B cell (primary cell): ENCODE measurements around the gene FUT7. TPM values are rescaled to one million over a fixed set of nuclear protein-coding genes. Genes with fewer than 3 reads are reported as not detected.

Experiments used
- ATAC-seq: fragments of 200-7000 bp; cut with Tn5 transposase; one replicate; pipeline ENCODE4 v1.10.0; 2021; ENCODE audit warnings: low read depth, mild to moderate bottlenecking, moderate number of reproducible peaks, moderate library complexity
- CTCF ChIA-PET: fragments of 350-600 bp; sonication (Branson Sonifier 250); formaldehyde crosslinking; loops from one replicate; lab custom pipeline; 2021; ENCODE audit warnings: antibody characterized with exemption, inconsistent platforms; lab: Charles Lee
- POLR2A ChIA-PET: fragments of 350-600 bp; sonication (Branson Sonifier 250); formaldehyde crosslinking; loops from one replicate; lab custom pipeline; 2021; ENCODE audit warnings: antibody characterized with exemption; lab: Charles Lee
- DNase-seq: peaks from one replicate; pipeline ENCODE4 v3.0.0; 2013
- H2AFZ ChIP-seq: 2 replicates; pipeline ENCODE4 v1.6.1; 2012; ENCODE audit warnings: mild to moderate bottlenecking, low read depth, low read length; ENCODE audit not compliant: insufficient read depth, poor library complexity, severe bottlenecking
- H3K27ac ChIP-seq, 2 donors: 1 replicate in 1 of 2; 2 replicates in 1 of 2; pipeline ENCODE4 v1.5.1; 2012 to 2013; ENCODE audit warnings: low read length in 2 of 2, mild to moderate bottlenecking in 2 of 2, moderate library complexity in 1 of 2
- H3K27me3 ChIP-seq, 4 experiments: fragments of 200-600 bp in 1 of 4; sonication (generic) in 1 of 4; replicated peaks in 1 of 4; 1 replicate in 2 of 4; 2 replicates in 2 of 4; pipeline versions ENCODE4 v1.6.1 to v1.7.0; 2013 to 2016; ENCODE audit warnings: low read length in 3 of 4, mild to moderate bottlenecking in 2 of 4, mixed read lengths in 1 of 4, moderate library complexity in 1 of 4; ENCODE audit not compliant: insufficient read depth in 4 of 4, control insufficient read depth in 3 of 4; ENCODE audit errors: control extremely low read depth in 1 of 4
- H3K36me3 ChIP-seq, 2 experiments: replicated peaks in 1 of 2; 1 replicate in 1 of 2; 2 replicates in 1 of 2; pipeline versions ENCODE4 v1.6.1 to v1.7.1; 2013; ENCODE audit warnings: low read length in 1 of 2; ENCODE audit not compliant: insufficient read depth in 2 of 2, control insufficient read depth in 1 of 2; ENCODE audit errors: control extremely low read depth in 1 of 2, extremely low read depth in 1 of 2
- H3K4me1 ChIP-seq, 2 donors: fragments of 200-600 bp in 1 of 2; sonication (generic) in 1 of 2; 1 replicate in 1 of 2; 2 replicates in 1 of 2; pipeline versions ENCODE4 v1.5.1 to v1.6.1; 2013 to 2017; ENCODE audit warnings: low read length in 2 of 2; ENCODE audit not compliant: control insufficient read depth in 2 of 2, insufficient read depth in 2 of 2
- H3K4me2 ChIP-seq: replicated peaks from 2 replicates; pipeline ENCODE3; 2012; ENCODE audit warnings: mild to moderate bottlenecking, low read depth, low read length; ENCODE audit not compliant: poor library complexity, severe bottlenecking
- H3K4me3 ChIP-seq, 5 experiments: fragments of 200-600 bp in 1 of 5; sonication (generic) in 1 of 5; 1 replicate in 3 of 5; 2 replicates in 2 of 5; pipeline versions ENCODE4 v1.5.1 to v1.7.0; 2011 to 2016; ENCODE audit warnings: low read length in 4 of 5, mild to moderate bottlenecking in 4 of 5, low read depth in 2 of 5, control low read depth in 1 of 5, moderate library complexity in 1 of 5; ENCODE audit not compliant: insufficient read depth in 1 of 5; ENCODE audit errors: control extremely low read depth in 1 of 5, extremely low read depth in 1 of 5
- H3K79me2 ChIP-seq: fragments of 200-600 bp; sonication (generic); one replicate; pipeline ENCODE4 v1.6.0; 2016; ENCODE audit warnings: low read length; ENCODE audit not compliant: control insufficient read depth, insufficient read depth
- H3K9ac ChIP-seq: fragments of 200-600 bp; sonication (generic); 2 replicates; pipeline ENCODE4 v1.6.1; 2017; ENCODE audit warnings: mild to moderate bottlenecking, low read length, moderate library complexity
- H3K9me3 ChIP-seq, 3 donors: one replicate each; pipeline versions ENCODE4 v1.6.1 to v1.7.1; 2013; ENCODE audit warnings: low read length in 2 of 3; ENCODE audit not compliant: control insufficient read depth in 2 of 3, insufficient read depth in 1 of 3; ENCODE audit errors: control extremely low read depth in 1 of 3
- H4K20me1 ChIP-seq: 2 replicates; pipeline ENCODE4 v1.6.0; 2012; ENCODE audit warnings: mild to moderate bottlenecking, low read length; ENCODE audit not compliant: insufficient read depth, control insufficient read depth, poor library complexity, severe bottlenecking
- H3K27ac Mint-ChIP-seq: one replicate; pipeline ENCODE4 v1.8.0; 2021; ENCODE audit warnings: mixed read lengths
- H3K27me3 Mint-ChIP-seq: one replicate; pipeline ENCODE4 v1.8.0; 2021; ENCODE audit warnings: mixed read lengths
- H3K4me1 Mint-ChIP-seq: one replicate; pipeline ENCODE4 v1.8.0; 2021; ENCODE audit warnings: mixed read lengths
- H3K4me3 Mint-ChIP-seq: one replicate; pipeline ENCODE4 v1.8.0; 2021; ENCODE audit warnings: mixed read lengths
- H3K9me3 Mint-ChIP-seq: one replicate; pipeline ENCODE4 v1.8.0; 2022; ENCODE audit warnings: mixed read lengths; ENCODE audit not compliant: insufficient read depth
- EZH2 ChIP-seq: IDR thresholded peaks from 2 replicates; pipeline ENCODE4 v1.6.1; 2012; ENCODE audit warnings: borderline replicate concordance, low read depth, mild to moderate bottlenecking, moderate library complexity, low read length; ENCODE audit not compliant: insufficient read depth, poor library complexity, severe bottlenecking
- WGBS: methylation state at CpG from one replicate; pipeline ENCODE4 v1.1.5; 2013; ENCODE audit warnings: missing lambda C conversion rate; ENCODE audit not compliant: insufficient coverage; 5-methylcytosine and 5-hydroxymethylcytosine counted together
- intact Hi-C: fragments of 100-400 bp; cut with micrococcal nuclease; formaldehyde crosslinking; loops from one replicate; pipeline ENCODE4 v1.10.0; 2022
- polyA plus RNA-seq: library from polyadenylated mRNA; depleted of rRNA; stranded (reverse); fragments of >200 nt; gene quantifications from 2 replicates; pipeline ENCODE4 v1.2.3, GENCODE V29; 2012
- total RNA-seq, 2 donors: library from RNA; stranded (reverse); fragments of 120-200 nt in 1 of 2; gene quantifications; 1 replicate in 1 of 2; 2 replicates in 1 of 2; pipeline versions ENCODE4 v1.2.3 to v1.2.4, GENCODE V29; 2013 to 2022
- TF ChIP-seq, protein P1 (sequence below): fragments of 200-600 bp; IDR thresholded peaks from one replicate; pipeline ENCODE4 v1.8.0; 2022; ENCODE audit warnings: antibody characterized with exemption, mild to moderate bottlenecking

The FUT7 gene
- total and polyA plus RNA-seq, 2 donors (not counting 1 experiment from before 2014, with no cell fraction given), result 7.3 to 8.2 TPM

GRCh38 chr9:137077010-137077747 lies 45.3 kb upstream of the FUT7 start, which contains the start of gene UAP1L1:
Gene UAP1L1 (plus strand): TSS chr9:137077517. CDS start chr9:137077533, 16 bp downstream.
- peak within 1 kb of the TSS; percentile 13 to 75 (median 66) for H3K4me3 ChIP-seq
- no peak for TF ChIP-seq EZH2
- TF ChIP-seq, protein P1, sequence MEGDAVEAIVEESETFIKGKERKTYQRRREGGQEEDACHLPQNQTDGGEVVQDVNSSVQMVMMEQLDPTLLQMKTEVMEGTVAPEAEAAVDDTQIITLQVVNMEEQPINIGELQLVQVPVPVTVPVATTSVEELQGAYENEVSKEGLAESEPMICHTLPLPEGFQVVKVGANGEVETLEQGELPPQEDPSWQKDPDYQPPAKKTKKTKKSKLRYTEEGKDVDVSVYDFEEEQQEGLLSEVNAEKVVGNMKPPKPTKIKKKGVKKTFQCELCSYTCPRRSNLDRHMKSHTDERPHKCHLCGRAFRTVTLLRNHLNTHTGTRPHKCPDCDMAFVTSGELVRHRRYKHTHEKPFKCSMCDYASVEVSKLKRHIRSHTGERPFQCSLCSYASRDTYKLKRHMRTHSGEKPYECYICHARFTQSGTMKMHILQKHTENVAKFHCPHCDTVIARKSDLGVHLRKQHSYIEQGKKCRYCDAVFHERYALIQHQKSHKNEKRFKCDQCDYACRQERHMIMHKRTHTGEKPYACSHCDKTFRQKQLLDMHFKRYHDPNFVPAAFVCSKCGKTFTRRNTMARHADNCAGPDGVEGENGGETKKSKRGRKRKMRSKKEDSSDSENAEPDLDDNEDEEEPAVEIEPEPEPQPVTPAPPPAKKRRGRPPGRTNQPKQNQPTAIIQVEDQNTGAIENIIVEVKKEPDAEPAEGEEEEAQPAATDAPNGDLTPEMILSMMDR, result no peak
- H4K20me1 ChIP-seq, result peaks cover 26% of the 10 kb centered on the region
- Mint-ChIP-seq H3K9me3 (no peaks in the 10 kb centered on the region), H3K4me3 (peak within 1 kb of the TSS; percentile 81), H3K27me3 (no peaks in the 10 kb centered on the region), H3K27ac (peak within 1 kb of the TSS; percentile 82), H3K4me1 (peaks cover 19% of the 10 kb centered on the region)
- peak within 1 kb of the TSS; percentile 15 to 82 for H3K27ac ChIP-seq
- H3K4me1 ChIP-seq, result peaks cover 11 to 23% of the 10 kb centered on the region in 2 donors
- ChIA-PET CTCF (interaction anchor here (1.0 to 2.8 kb wide), 5 partner anchors 9 to 42 kb away, joined by 3 to 13 read pairs (median 4); partner anchors contain the start of gene MAN1B1), POLR2A (interaction anchor here (0.5 to 2.0 kb wide), 6 partner anchors 8 to 293 kb away, joined by 3 to 17 read pairs (median 6); partner anchors contain the start of gene MAN1B1)
- peak within 1 kb of the TSS; percentile 96 for H3K4me2 ChIP-seq
- H3K9ac ChIP-seq, result peak within 1 kb of the TSS; percentile 75
- H2AFZ ChIP-seq, result peak within 1 kb of the TSS; percentile 69
- WGBS, result 2% methylated on average over 83 of the region's 87 CpGs
- H3K27me3 ChIP-seq, result no peaks in the 10 kb centered on the region
- ATAC-seq (peak; percentile 72), DNase-seq (peak; percentile 85)
- intact Hi-C loops, result loop anchor here (1.0 kb wide), 1 partner anchor 9 kb away; the partner anchor contains the start of gene MAN1B1
- peaks cover 12% of the 10 kb centered on the region for H3K79me2 ChIP-seq
- H3K9me3 ChIP-seq, result no peaks in the 10 kb centered on the region
- peaks cover 0 to 25% of the 10 kb centered on the region in 2 experiments for H3K36me3 ChIP-seq
